HL-60/S4 treated with phorbol 12-myristate 13-acetate at 8.2 ng/mL for 4 days and 3 days (cell line): Measurements from ENCODE around the gene POU2AF1.

ENCODE experiments used
- in situ Hi-C: fragments of 300-500 bp; cut with MboI; formaldehyde crosslinking; loops from 2 replicates; pipeline ENCODE4 v1.15.0; 2022; ENCODE audit warnings: low sequenced_read_pairs

Gene POU2AF1

GRCh38 chr11:111388842-111389241 lies 9.8 kb upstream of the POU2AF1 start:
- in situ Hi-C loops: no loop called here

- in situ Hi-C loops: no loop called here
Observed at GRCh38 chr11:111388420-111388819, 9.3 kb upstream of the POU2AF1 start.

- in situ Hi-C loops: no loop called here
Observed at GRCh38 chr11:111387363-111387762, 8.3 kb upstream of the POU2AF1 start.

DNA sequence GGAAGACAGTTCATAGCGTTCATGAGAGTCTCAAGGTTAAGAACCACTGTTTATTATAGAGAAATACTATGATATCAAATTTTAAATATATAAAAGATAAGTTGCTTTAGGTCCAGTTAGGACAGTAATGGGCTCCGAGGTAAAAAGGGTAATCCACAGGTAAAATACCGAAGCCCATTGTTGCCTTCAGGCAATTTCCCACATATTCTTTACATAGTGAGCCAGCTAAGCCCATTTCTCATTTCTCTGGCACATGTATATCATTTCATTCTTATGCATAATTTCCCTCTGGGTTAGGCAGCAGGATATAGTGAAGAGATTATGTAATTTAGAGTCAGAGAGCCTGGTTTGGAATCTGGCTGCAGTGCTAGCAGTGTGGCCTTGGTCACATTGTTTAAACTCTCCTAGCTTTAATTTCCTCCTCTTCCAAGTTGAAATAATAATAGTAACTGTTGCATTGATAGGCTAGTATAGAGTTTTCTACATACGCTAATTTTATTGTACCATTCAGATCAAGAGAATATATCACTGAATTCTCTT lies 7.6 kb upstream of the POU2AF1 start:
- in situ Hi-C loops: no loop called here

- in situ Hi-C loops: no loop called here
Observed at GRCh38 chr11:111384494-111384893, 5.4 kb upstream of the POU2AF1 start.

- in situ Hi-C loops: no loop called here
Observed at GRCh38 chr11:111382451-111382850, 3.4 kb upstream of the POU2AF1 start.

GRCh38 chr11:111379602-111380136 lies 594 bp upstream of the POU2AF1 start:
- in situ Hi-C loops: no loop called here

DNA sequence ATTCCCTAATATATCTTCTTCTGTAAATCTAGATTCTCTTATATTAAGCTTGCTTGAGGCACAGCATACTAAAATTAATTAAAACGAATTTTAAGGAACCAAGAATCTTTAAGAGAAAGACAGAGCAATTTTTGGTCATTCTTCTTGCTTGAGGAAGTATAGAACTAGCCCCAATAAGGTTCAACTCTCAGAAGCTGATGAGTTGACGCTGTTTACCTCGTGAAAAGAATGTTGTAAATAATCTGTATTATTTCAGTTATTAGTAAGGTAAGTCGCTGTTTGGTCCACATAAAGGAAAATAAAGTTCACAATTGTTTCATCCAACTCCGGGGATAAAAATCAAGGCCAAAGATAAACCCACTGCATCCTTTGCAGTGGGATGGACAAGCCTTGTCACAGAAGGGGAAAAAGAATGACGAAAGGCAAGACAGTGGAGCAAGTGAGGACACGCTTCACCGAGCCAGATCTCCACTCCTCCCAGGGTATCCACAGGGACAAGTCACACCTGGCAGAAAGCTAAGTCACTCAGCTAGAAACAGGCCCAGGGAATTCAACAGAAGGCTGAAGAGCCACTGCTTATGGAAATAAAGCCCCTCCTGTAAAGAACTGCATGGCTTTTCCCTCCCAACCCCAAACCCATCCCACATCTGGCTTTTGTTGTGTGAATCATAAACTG lies 752 bp downstream of the POU2AF1 start:
- in situ Hi-C loops: no loop called here

DNA sequence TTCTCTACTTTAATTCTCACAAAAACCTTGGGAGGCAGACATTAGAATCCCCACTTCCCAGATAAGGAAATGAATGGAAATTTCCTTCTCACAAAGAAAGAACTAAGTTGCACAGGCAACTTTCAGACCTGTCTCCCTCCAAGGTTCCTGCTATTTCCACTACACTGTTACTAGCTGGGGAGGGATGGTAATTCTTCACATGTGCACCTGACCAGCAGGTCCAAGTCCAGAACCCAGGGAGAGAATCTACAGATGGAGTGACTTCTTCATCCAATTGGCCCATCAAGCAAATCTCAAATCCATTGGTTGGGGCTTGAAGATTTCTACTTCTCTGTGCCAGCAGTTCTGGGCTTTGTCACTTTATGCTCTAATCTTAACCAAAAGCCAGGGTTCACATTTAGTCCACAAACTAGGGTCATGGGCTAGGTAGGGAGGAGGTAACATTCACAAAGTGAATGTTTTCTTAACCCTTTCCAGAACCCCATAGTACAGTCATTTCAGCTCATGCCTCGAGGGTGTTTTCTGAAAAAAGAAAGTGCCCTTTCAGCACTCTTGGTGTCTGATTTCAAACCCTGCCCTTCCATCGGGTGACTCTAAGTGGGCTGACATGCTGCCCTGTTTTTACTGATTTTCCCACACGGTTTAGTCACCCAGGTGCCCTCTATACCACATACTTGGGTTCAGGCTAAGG lies 2.7 kb downstream of the POU2AF1 start:
- in situ Hi-C loops: no loop called here

- in situ Hi-C loops: no loop called here
Observed at GRCh38 chr11:111373590-111373989, 5.5 kb downstream of the POU2AF1 start.

GRCh38 chr11:111372538-111372937 lies 6.5 kb downstream of the POU2AF1 start:
- in situ Hi-C loops: no loop called here

DNA sequence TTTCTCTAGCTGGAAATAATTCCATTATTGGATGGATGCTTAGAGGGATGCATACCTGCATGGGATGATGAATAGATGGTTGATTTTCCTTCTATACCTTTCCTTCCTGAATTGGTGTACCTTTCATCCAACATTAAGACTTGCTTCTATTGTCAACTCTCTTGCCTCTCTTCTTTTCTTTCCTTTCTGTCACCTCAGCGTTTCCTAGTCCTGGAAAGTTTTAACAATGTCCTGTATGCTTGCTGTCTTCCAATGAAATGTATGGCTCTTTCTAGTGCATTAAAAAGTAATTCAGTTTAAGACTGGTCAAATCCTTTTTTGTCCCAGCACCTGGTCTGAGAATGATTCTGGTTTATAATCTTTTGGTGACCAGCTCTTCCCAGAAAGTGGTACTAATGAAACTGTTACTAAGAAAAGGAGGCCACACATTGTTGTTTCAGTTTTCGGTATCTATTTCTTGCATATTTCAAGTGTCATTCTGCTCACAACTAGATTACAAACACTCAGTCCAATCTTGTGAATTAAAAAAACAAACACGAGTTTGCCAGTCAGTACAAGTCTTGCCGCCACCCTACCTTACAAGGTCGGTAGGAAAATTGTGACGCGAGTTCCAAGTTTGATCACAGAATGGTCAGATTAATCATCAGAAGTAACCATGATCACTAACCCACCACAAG lies 8.0 kb downstream of the POU2AF1 start:
- in situ Hi-C loops: no loop called here

GRCh38 chr11:111370270-111370901 lies 8.7 kb downstream of the POU2AF1 start:
- in situ Hi-C loops: no loop called here

- in situ Hi-C loops: no loop called here
Observed at GRCh38 chr11:111368285-111368560, 10.9 kb downstream of the POU2AF1 start.

GRCh38 chr11:111367411-111368284 lies 11.4 kb downstream of the POU2AF1 start:
- in situ Hi-C loops: no loop called here

DNA sequence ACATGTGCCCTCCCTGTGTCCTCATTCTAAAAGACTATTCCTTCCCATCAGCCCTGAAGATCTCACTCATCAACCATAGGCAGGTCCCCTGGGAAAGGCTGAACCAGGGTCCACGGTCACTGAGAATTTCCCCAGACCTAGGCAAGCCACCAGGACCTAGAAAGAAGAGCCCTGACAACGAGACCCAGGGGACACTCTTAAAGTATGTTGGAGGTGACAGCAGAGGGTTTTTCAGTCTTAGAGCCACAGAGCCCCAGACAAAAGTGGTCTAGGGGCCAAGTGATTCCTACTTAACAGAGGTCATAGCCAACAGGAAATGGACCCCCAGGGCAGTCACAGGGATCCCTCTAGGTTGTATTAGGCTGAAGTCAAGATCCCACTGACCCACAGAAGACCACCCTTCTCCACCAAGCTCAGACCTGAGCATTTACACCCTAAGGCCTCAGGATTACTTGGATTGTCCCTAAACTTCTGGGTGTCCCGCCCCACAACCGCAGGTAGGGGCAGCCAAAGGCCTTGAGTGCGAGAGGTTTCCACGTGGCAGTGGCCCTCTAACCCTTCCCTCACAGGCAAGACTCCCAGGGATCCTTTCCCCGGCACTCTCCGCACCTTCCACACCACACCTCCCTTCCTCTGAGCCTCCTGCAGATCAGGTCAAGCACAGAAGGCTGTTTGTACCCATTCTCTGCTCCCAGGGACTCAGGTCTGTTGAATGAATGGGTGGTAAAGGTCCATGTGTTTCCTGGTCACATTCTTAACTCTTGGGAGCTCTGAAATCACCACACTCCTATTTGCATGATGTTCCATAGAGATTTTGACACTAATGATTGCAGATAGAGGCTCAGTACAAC lies 12.3 kb downstream of the POU2AF1 start:
- in situ Hi-C loops: no loop called here

DNA sequence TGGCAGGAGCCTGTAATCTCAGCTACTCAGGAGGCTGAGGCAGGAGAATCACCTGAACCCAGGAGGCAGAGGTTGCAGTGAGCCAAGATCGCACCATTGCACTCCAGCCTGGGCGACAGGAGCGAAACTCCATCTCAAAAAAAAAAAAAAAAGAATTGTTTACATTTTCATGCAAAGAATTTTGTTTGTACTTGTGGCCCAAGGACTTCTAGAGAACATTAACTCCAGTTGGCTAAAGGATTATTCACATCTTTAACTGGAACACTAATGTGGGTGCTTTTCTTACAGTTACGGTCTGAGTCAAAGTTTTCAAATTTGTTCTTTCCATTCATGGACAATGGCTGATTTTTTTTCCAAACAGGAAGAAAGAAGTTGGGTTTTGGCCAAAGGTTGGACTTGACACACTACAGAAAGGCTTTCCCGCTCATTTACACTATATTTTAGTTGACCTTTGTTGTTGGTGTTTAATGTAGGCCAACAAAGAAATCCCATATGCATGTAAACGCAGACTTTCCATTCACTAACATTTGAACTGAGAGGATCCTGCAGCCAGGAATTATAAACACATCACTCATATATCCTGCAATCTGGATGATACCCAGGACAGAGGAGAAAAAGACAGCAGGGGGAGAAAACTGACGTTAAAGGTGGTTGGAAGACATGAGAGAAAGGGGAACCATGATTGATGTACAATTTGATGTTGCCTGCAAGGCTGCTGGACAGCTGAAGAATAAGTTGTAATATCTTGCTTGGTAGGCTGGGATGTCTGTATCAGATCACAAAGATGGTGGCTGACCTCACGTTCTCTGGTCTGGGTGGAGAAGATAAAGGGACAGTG lies 13.1 kb downstream of the POU2AF1 start:
- in situ Hi-C loops: no loop called here

DNA sequence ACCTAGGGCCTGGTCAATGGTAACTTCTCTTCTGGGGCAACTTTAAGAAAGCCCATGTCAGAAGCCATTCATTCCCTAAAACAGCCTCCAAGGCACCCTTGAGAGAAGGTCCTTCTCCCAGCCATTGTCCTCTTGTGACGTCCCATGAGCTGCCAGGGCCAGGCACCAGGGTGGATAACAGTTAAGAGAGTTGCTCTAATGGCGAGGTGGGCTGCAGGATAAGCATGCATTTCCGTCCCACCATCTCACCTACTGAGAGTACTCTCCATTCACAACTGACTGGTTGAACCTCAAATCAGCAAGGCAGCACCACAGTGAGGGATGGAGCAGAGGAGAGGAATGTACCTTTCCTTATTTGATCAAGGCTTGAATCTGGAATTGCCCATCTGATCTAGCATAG lies 14.6 kb downstream of the POU2AF1 start:
- in situ Hi-C loops: no loop called here

DNA sequence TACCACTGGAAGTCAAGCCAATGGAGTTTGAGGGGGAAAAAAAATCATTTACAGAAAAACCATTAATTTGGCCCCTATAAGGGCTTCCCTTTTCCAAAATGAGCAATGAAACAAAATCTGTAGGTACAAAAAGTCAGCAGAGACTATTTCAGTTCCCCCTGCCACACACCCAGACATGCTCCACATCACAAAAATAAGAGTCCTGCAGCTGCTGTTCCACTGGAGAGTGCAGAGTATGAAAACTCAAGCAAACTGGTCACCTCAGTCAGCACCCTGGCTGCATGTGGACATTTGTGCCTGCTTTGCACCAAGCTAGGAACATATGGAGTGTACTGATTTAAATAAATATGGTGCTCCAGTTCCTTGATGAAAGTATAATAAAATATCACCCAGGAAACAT lies 15.1 kb downstream of the POU2AF1 start:
- in situ Hi-C loops: no loop called here
